Activated CD4-positive, alpha-beta T cell treated with anti-CD3 and anti-CD28 coated beads for 48 hours (primary cell): ENCODE results near the gene ZC3H8.

Source experiments
- DNase-seq: peaks from one replicate; pipeline ENCODE4 v3.0.0-alpha.2; 2020

The ZC3H8 gene

GRCh38 chr2:112194482-112194881 is 60.4 kb downstream of the ZC3H8 start:
- no peak for DNase-seq

GRCh38 chr2:112194028-112194427 is 60.8 kb downstream of the ZC3H8 start:
- DNase-seq = no peak

GRCh38 chr2:112189001-112189556 is 65.8 kb downstream of the ZC3H8 start:
- DNase-seq = peak; percentile 24

GRCh38 chr2:112187805-112188596 is 66.8 kb downstream of the ZC3H8 start:
- peak; percentile 88 for DNase-seq

GRCh38 chr2:112187046-112187715 is 67.7 kb downstream of the ZC3H8 start:
- peak; percentile 60 for DNase-seq

- no peak for DNase-seq
These were observed 69.7 kb downstream of the ZC3H8 start for GRCh38 chr2:112185131-112185530.

GRCh38 chr2:112184121-112184520 is 70.7 kb downstream of the ZC3H8 start:
- no peak for DNase-seq

GRCh38 chr2:112183327-112184025 is 71.4 kb downstream of the ZC3H8 start:
- peak; percentile 45 for DNase-seq

- DNase-seq = peak; percentile 77
These were observed 72.2 kb downstream of the ZC3H8 start for GRCh38 chr2:112182581-112183034.

- peak; percentile 79 for DNase-seq
These were observed 73.1 kb downstream of the ZC3H8 start for GRCh38 chr2:112181571-112182290.

- DNase-seq = no peak
These were observed 78.8 kb downstream of the ZC3H8 start for GRCh38 chr2:112175958-112176573.

- no peak for DNase-seq
These were observed 79.5 kb downstream of the ZC3H8 start for GRCh38 chr2:112175333-112175732.

GRCh38 chr2:112174383-112174782 is 80.5 kb downstream of the ZC3H8 start:
- DNase-seq = no peak

- DNase-seq = no peak
These were observed 81.1 kb downstream of the ZC3H8 start for GRCh38 chr2:112173646-112174319.

- DNase-seq = no peak
These were observed 84.3 kb downstream of the ZC3H8 start for GRCh38 chr2:112170495-112170894.

GRCh38 chr2:112168422-112169124 is 86.3 kb downstream of the ZC3H8 start:
- no peak for DNase-seq

GRCh38 chr2:112166806-112167499 is 87.9 kb downstream of the ZC3H8 start:
- peak; percentile 62 for DNase-seq

GRCh38 chr2:112165296-112165695 is 89.5 kb downstream of the ZC3H8 start:
- DNase-seq = no peak

GRCh38 chr2:112164876-112165275 is 90.0 kb downstream of the ZC3H8 start:
- no peak for DNase-seq

- DNase-seq = no peak
These were observed 91.3 kb downstream of the ZC3H8 start for GRCh38 chr2:112163541-112163981.
